ENCODE results near the gene KLHDC8A.

Gene KLHDC8A

DNA sequence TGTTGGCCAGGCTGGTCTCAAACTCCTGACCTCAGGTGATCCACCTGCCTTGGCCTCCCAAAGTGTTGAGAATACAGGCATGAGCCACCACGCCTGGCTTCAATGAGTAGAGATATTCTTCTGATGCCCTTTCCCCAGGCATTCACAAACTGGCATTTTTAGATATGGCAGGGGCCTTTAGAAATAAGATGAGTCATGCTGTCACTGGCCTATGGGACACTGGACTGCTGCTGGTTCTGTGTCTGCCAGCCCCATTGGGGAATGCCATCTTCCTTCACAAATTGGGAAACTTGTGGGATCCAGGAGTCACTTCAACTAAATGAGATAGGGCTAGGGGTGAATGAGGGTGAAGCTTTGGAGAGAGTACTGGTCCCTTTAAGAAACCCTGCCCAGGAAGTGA is 16.0 kb downstream of the KLHDC8A start:
- TF ChIP-seq, protein P1, sequence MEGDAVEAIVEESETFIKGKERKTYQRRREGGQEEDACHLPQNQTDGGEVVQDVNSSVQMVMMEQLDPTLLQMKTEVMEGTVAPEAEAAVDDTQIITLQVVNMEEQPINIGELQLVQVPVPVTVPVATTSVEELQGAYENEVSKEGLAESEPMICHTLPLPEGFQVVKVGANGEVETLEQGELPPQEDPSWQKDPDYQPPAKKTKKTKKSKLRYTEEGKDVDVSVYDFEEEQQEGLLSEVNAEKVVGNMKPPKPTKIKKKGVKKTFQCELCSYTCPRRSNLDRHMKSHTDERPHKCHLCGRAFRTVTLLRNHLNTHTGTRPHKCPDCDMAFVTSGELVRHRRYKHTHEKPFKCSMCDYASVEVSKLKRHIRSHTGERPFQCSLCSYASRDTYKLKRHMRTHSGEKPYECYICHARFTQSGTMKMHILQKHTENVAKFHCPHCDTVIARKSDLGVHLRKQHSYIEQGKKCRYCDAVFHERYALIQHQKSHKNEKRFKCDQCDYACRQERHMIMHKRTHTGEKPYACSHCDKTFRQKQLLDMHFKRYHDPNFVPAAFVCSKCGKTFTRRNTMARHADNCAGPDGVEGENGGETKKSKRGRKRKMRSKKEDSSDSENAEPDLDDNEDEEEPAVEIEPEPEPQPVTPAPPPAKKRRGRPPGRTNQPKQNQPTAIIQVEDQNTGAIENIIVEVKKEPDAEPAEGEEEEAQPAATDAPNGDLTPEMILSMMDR (IDR thresholded peaks at IDR 0.05; ENCODE audit: extremely low read depth, missing control alignments), result no peak
- DNase-seq (ENCODE audit: low spot score), result no peak

GRCh38 chr1:205339717-205340116 is 17.0 kb downstream of the KLHDC8A start:
- peak; percentile 75 for DNase-seq (ENCODE audit: low spot score)
- TF ChIP-seq, protein P1 (IDR thresholded peaks at IDR 0.05; ENCODE audit: extremely low read depth, missing control alignments), result no peak

- no peak for DNase-seq (ENCODE audit: low spot score)
- TF ChIP-seq, protein P1 (IDR thresholded peaks at IDR 0.05; ENCODE audit: extremely low read depth, missing control alignments), result no peak
Measured at GRCh38 chr1:205339197-205339702, 17.5 kb downstream of the KLHDC8A start.

GRCh38 chr1:205338011-205338410 is 18.7 kb downstream of the KLHDC8A start:
- DNase-seq (ENCODE audit: low spot score), result no peak

GRCh38 chr1:205337481-205337880 is 19.2 kb downstream of the KLHDC8A start:
- DNase-seq (ENCODE audit: low spot score), result no peak
- TF ChIP-seq, protein P1 (IDR thresholded peaks at IDR 0.05; ENCODE audit: extremely low read depth, missing control alignments), result no peak

More at GRCh38 chr1:205338011-205338410, 18.7 kb downstream of the KLHDC8A start:
- TF ChIP-seq, protein P1 (IDR thresholded peaks at IDR 0.05; ENCODE audit: extremely low read depth, missing control alignments), result no peak

- TF ChIP-seq, protein P1 (IDR thresholded peaks at IDR 0.05; ENCODE audit: extremely low read depth, missing control alignments), result peak; percentile 93
- DNase-seq (ENCODE audit: low spot score), result peak; percentile 82
Measured at GRCh38 chr1:205335692-205336091, 21.0 kb downstream of the KLHDC8A start.

GRCh38 chr1:205332015-205332791 is 24.5 kb downstream of the KLHDC8A start:
- no peak for DNase-seq (ENCODE audit: low spot score)
- TF ChIP-seq, protein P1 (IDR thresholded peaks at IDR 0.05; ENCODE audit: extremely low read depth, missing control alignments), result no peak
